ENCODE measurements around the gene CDH12.
"Not testable (repeated sequence)": the region's sequence is repeated elsewhere in the genome, so short reads cannot be mapped to it uniquely, and the experiment has no call there.

The CDH12 gene

DNA sequence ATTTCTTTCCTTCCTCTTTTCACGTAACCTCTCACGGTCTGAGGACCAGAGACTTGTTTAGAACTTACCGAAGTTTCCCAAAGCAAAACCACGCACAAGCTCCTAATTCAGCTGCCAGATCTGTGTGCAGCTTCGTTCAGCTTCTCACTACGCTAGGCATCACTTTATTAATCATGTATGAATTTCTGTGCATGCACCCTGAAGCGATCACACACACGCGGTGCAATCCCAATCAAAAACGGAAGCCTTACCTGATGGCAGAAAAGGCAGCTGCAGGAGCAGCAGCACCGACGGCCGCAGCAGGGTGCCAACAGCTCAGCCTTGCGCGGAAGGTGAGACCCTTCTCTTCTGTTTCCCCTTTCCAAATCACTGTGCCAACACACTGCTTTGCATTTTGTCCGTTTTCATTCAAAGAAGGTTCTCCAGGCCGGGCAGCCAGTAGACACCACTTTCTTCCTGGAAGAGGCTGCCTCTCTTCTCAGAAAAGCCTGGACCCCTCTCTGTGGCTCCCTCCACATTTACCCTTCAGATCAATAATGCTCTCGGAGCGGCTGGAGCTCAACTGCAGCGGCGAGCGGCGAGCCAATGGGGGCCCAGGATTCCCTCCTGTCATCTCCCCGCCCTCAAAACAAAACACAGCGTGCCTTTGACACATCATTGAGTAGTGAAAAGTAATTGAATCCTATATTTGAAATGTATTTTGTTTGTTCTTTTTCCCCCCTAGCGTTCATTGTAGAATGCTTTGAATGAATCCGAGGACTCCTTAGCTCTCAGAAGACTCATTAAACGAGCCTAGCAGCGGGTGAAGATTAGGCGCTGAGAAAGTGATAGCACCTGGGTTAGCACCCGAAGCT lies at the start of gene CDH12:
Gene CDH12, minus strand, starts transcription at position 538 of the 854 bp plus-strand sequence.
- peak; percentile 97 for DNase-seq

DNA sequence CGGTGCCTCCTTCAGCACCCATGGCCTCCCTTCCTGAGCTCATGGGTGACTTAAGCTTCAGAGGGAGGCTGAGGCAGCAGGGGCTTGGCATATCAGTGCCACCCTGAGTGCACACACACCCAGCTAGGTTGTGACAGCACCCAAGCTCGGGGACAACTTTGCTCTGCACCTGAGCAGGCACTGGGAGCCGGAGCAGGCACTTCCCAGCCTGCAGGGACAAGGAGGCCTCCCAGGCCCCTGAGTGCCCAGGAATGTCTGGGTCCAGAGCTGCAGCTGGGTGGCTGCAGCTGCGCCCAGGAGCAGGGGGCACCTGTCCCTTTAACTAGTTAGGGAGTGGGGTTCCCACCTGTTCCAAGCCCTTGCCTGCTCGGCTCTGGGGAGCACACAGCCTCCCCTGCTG lies 48.7 kb upstream of the CDH12 start:
- DNase-seq: no peak

DNA sequence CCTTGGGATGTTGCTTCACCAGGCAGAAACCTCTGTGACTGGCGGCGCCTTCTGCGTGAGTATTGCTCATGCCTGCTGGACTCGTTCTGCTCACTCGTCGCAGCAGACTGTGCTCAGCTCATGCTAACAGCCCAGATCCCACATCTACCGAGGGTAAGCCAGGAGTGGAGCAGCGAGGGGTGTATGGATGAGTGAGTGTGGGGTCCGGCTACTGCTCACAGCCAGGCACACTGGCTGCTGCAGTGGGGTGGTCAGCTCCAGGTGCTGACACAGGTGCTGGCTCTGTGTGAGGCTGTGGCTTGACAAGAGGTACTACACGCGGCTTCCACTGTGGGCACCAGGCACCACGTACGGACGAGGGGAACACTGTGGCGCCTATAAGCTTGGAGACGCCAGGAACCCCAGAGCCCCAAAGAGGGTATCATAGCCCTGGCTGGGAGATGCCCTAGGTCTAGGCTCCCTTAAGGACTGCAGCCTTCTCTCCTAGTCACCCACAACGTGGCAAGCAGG lies 47.7 kb upstream of the CDH12 start:
- no peak for DNase-seq

DNA sequence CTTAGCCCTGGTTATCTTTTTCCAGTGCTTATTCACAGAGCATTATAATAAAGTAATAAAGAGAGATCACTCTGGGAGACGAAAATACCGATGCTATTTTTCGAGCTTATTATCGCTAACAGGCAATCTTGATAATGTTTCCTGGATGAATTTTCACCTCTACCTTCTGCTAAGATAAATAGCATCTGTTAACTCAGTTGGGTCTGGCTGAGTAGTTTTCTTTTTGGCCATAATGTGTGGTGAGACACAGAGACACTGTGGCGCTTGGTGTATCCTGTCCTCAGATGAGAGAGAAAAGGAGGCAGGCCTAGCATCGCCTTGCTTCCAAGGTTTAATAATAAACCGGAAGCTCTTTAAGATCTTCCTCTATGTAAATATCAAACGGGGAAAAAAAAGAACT lies 46.2 kb upstream of the CDH12 start:
- DNase-seq: no peak

DNA sequence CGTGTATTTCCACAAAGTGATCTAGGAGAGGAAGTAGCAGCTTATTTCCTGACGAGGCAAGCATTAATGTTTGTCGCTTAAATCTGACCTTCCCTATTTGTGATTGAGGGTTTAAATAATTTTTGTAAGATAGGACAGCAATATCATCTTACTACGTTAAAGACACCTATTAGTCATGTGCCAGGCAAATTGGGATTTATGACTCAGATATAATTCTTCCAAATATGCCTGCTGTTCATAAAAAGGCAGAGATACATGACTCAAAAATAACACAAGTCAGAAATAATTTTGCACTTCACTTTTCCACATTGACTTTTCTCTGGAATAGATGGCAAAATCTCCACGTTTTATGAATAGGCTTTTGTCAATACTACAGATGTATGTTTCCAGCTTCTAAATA lies 43.0 kb upstream of the CDH12 start:
- DNase-seq: peak; percentile 12

DNA sequence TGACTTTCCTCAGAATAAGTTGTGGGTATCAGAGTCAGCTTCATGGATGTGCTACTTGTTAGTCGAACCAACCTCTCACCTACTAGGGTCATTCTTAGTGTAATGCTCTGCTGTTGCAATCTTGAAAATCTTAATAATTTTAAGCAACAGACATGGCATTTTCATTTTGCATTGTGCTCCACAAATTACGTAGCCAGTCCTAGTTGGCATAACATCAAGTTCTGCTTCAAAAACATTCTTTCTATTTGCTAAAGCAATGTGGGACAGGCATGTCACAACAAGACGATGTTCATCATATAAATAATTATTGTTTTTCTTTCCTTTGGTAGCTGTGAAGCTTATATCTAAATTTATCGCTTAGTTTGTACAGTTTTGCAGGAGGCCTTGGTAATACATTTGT lies 39.3 kb upstream of the CDH12 start:
- no peak for DNase-seq

DNA sequence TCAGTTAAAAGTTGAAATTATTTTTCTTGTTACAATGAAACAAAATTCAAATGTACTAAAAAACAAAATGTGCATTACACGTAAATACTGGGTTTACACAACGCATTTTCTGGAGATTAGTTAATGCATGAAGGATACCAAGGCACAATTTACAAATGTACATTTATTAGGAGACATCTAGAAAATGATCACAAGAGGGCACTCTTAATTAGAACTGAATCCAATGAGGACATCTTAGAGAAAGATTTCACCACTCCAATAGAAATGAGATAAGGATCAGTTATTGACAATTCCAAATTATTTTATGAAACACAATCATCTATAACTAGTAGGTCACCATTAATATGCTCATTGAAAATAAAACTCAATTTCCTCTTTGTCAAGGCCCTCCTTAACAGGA lies 36.6 kb upstream of the CDH12 start:
- peak; percentile 71 for DNase-seq

DNA sequence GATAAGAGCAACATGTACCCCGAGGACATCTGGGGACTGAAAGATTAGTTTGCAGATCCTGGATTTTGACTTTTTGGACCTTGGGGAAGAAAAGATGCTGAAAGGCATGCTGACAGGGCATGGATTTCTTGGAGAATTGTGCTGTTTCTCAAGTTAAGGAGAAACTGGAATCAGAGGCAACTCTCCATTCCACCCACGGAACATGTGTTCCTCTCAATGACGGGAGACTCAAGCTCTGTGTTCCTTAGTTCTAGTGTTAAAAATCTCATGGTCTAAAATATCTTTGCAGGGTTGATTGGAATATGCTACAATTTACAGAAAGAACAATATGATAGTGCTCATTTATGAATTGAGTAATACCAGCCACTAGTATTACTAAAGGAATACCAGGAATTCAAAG lies 34.4 kb upstream of the CDH12 start:
- no peak for DNase-seq

DNA sequence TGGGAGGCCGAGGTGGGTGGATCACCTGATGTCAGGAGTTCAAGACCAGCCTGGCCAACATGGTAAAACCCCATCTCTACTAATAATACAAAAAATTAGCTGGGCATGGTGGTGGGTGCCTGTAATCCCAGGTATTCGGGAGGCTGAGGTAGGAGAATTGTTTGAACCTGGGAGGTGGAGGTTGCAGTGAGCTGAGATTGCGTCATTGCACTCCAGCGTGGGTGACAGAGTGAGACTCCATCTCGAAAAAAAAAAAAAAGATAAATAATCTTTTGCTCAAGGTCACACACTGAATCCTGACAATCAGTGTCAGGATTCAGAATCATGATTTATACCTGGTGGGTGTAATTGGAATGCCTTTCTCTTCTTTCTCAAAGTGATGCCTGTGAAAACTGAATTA lies 5.8 kb upstream of the CDH12 start:
- not testable (repeated sequence) for DNase-seq

DNA sequence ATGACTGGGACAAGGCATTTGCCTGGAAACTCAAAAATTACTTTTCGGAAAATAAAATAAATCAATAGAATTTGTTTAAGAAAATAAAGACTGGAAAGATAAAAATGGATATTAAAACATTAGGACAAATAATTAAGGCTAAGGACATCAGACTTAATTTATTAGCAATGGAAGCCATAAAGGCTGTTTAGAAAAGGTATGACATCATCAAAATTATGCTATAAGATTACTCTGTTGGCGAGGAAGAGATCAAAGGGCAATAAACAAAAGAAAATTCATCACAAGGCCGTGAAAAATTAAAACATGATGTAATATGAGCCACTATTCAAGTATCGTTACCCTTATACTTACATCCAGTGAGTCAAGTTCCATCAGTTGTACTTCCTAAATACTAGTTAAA lies 2.7 kb upstream of the CDH12 start:
- DNase-seq: peak; percentile 41

DNA sequence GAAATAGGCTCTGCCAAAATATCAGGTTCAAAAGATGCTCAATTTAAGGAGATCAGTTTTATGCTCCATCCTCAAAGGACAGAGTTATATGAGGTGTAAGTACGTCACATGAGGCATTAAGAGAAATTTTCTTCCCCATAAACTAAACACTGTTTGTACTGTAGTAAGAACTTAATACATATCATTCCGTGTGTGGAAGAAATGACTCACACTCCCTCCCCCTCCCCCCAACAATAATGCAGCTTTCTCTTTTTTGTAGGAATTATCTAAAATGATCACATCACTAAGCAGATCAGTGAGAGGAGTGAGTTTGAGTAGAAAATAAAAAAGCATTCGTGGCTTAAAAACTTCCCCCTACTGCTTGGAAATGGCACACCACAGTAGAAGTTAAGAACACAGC lies 2.2 kb downstream of the CDH12 start:
- DNase-seq: peak; percentile 48

DNA sequence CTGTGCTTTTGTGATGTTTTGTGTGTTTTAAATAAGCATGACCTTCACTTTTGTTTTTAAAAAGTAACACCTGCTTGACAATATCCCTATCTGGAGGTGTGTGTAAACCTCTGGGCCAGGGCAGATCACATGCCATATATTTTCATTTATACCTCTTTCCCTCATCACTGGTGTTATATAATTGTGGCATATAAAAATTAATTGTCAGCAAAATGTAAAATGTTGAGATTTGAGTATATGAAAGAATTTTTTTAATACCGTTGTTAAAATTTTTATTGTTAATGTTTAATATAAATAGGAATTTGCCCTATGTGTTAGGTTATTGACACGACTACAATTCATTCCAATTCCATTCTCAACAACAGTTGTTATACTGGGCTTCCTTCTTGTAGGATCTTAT lies 6.5 kb downstream of the CDH12 start:
- no peak for DNase-seq

DNA sequence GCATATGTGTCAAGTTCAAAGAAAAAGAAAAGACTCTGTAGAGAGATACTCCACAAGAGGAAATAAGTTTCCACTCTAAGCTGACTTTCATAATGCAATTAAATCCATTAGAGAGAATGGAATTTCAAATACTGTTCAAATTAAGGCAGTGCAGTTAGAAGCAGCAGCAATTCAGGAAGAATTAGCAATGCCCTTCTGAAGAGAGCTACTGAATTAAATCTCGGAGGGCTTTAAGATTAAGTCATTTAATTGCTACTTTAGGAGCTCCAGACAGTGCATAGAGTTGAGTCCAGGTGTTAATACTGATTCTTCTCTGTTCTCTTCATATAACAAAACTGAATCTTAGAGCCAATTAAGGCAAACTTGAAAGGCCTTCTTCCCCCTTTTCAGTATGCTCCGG lies 8.5 kb downstream of the CDH12 start:
- peak; percentile 73 for DNase-seq

DNA sequence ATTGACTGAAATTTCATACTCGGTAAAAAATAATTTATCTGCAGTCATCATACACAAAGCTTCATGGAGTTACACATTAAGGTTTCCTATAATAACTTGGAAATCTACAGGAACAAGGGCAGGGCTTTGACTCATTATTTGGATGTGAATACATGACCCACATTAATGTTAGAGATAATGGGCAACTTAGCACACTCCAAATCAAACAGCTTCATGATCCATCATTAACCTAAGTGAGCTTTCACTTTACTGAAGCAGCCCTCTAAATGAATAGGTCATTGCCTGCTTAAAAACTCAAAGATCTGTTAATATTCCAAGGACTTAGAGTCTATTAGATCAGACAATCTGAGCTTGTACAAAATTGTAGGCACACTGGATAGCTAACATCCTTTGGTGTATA lies 9.0 kb downstream of the CDH12 start:
- peak; percentile 92 for DNase-seq

DNA sequence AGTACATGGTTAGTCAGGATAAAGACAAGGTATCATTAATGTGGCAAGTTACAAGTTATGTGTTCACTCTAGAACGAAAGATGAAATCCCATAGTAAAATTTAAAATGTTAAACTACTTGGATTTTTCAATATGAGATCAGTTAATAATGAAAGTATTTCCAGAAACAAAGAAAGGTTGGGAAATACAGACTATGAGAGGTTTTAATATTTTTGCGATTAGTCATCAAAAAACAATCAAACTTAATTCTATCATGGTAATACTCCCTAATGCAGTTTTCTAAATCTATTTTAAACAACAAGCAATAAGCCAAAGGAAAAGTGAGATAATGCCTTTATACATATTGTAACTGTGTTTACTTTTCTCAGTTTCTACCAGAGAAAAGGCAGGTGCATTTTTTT lies 10.6 kb downstream of the CDH12 start:
- DNase-seq: no peak

DNA sequence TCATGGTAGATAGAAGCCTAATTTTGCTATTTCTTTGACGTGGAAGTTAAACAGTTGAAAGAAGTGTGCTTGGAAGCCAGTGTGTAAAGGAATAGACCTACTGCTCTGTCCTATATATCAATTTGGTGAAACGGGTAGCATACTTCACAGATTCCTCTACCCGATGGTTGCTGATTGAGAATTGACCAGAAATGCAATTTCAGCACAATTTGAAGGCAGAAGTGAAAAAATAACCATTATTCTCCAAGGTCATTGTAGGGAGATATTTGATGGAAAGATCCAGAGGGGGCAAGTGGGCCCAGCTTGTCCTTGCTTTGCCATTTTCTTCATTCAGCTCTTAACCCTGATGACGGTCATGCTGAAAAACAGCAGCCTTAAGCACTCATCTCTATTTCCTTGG lies 15.3 kb downstream of the CDH12 start:
- no peak for DNase-seq

DNA sequence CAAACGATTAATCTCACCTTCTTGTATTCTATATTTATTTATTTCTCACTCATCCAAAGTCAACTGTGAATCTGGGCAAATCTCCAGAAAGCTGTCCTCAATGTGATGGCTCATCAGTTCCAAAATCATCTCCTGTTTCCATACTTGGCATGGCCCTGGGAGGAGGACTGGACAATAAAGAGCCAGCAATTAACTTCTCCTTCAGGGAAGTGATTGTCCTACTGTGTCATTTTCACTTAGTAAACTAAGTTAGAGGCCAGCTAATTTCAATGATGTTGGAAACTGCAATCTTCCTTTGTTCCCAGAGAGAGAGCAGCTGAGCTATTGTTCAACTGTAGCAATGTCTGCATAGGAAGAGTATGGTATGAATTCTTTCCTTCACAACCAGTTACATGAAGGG lies 17.5 kb downstream of the CDH12 start:
- DNase-seq: peak; percentile 99

DNA sequence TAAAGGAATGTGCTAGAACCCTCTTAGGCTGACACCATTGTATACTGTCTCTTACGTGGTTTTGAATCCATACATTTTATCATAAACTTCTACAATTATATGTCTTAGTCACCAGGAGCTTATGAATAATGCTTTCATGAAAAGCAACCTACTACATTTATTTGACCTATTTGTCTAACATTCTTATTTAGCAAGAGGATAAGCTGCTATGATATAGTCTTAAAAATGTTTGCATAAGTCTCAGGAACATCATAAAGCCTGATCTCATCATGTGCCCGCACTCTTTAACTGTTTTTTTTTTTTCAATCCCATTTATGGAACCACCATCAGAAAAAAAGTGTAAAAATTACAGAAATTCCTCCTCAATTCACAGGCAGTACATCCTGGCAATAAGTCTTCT lies 59.7 kb downstream of the CDH12 start:
- no peak for DNase-seq

DNA sequence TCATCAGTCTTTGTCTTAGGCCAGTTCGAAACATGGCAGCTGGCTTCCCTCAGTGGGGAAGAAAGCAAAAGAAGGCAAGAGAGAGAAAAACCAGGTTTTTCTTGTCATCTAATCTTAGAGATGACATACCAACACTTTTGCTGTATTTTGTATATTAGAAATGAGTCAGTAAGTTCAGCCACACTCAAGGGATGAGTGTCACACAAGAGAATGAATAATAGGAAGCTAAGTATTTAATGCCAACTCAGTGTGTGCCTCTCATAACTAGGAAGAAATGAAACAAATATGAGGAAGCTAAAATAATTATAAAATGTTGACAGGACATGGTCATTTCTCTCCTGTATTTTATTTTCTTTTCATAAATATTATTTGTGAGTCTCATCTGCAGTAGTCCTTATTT lies 65.3 kb downstream of the CDH12 start:
- DNase-seq: no peak

DNA sequence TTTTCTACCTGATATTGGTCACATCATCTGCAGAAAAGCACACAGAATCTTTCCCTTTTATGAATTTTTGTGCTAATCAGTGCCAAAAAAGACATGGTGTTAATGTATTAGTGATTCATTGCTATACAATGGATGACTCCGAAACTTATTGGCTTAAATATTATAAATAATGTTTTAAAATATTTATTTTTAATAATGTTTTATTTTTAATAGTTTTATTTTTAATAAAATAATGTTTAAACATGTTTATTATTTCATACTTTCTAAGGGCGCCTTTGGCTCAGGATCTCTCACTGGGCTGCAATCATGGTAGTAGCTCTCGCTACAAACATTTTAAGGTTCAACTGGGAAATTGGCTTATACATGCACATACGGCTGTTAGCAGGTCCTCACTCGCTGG lies 65.7 kb downstream of the CDH12 start:
- DNase-seq: no peak

DNA sequence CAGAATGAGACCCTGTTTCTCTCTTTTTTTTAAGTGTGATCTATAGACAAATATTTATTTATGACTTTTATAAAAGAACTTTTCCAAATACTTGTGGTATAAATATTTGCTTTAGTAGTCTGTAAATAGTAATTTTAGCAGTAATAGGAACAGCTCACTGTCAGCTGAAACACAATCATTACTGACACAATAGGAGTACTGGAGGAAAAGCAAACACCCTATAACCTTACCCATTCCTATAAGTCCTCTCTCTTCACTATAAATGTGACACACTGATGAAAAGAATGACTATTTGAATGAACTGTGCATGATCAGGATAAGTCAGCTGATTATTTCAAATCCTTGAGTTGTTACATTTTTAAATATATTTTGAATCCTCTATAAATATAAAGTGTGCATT lies 72.4 kb downstream of the CDH12 start:
- DNase-seq: peak; percentile 88

DNA sequence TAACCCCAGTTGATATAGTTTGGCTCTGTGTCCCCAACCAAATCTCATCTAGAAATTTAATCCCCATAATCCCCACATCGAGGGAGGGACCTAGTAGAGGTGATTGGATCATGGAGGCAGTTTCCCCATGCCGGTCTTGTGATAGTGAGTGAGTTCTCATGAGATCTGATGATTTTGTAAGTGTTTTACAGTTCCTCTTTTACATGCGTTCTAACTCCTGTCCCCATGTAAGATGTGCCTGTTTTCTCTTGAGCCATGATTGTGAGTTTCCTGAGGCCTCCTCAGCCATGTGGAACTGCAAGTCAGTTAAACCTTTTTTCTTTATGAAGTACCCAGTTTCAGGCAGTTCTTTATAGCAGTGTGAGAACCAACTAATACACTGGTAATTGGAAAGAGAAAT lies 73.6 kb downstream of the CDH12 start:
- DNase-seq: no peak

DNA sequence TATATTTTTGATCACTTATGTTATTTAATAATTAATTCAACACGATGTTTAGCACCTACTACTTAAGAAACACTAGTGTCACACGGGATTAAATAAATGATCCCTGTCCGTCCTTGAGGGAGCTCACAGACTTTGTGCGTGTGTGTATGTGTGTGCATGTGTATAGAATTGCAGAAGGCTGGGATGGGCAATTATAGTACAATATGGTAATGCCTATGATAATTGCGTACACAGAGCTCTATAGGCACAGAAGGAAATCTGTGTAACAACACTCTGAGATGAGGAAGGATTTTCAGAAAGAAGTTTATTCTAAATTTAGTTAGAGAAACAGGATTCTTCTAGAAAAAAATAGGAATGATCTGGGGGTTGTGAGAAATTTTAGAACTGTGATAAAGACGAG lies 76.9 kb downstream of the CDH12 start:
- DNase-seq: peak; percentile 82

DNA sequence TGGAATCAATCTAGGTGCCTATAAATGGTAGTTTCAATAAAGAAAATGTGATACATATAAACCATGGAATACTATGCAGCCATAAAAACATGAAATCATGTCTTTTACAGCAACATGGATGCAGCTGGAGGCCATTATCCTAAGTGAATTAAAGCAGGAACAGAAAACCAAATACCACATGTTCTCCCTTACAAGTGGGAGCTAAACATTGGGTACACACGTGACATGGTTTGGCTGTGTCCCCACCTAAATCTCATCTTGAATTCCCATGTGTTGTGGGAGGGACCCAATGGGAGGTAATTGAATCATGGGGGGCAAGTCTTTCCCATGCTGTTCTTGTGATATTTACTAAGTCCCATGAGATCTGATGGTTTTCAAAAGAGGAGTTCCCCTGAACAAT lies 78.9 kb downstream of the CDH12 start:
- not testable (repeated sequence) for DNase-seq

DNA sequence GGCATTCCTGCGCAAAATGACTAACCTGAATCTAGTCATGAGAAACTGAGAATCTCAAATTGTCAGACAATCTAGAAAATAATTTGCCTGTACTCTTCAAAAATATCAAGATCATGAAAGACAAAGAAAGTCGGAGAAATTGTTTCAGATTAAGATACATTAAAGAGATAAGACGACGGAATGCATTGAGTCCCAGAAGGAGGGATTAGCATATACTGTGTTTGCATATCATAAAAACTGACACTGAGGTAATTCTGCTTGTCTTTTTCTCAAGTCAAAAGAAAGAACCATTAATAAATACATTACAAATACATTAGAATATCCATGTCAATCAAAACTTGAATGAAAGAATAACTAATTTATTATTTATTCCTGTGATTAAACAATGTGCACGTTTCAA lies 88.4 kb downstream of the CDH12 start:
- no peak for DNase-seq
